Measurements from ENCODE around the gene WASHC4.

Gene WASHC4

DNA sequence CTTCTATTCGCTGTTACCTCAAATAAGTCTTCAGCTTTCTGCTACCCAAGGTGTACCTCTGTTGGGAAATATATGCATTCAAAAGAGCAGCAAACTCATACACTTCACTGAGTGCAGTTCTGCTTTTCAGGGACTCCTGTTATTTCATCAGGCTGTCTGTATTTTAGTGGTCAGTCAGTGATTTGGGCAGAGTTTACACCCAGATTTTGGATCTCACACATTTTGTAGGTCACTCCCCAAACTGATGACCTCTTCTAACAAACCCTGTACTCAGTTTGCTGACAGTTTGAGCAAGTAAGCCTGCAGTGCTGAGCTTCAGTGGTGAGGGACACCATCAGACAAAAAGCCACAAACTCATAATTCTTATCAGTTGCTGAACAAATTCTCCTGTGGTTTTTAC, 8.2 kb upstream of the WASHC4 start:
- Histone ChIP-seq H3K27ac (ENCODE audit: low read length) (no peak overlapping the region), H3K4me3 (ENCODE audit: low read depth in 1 of 2, low read length in 2 of 2) (no peak overlapping the region), H3K4me1 (ENCODE audit: control insufficient read depth in 1 of 2, insufficient read depth in 2 of 2, low read length in 2 of 2) (no peaks in the 10 kb centered on the region), H3K36me3 (ENCODE audit: control insufficient read depth in 1 of 2, insufficient read depth in 2 of 2, low read length in 2 of 2) (no peaks in the 10 kb centered on the region), H3K27me3 (ENCODE audit: low read depth, low read length) (no peaks in the 10 kb centered on the region), H3K9me3 (ENCODE audit: control insufficient read depth in 1 of 2, low read length in 2 of 2) (peaks cover 0 to 7% of the 10 kb centered on the region in 2 donors)

DNA sequence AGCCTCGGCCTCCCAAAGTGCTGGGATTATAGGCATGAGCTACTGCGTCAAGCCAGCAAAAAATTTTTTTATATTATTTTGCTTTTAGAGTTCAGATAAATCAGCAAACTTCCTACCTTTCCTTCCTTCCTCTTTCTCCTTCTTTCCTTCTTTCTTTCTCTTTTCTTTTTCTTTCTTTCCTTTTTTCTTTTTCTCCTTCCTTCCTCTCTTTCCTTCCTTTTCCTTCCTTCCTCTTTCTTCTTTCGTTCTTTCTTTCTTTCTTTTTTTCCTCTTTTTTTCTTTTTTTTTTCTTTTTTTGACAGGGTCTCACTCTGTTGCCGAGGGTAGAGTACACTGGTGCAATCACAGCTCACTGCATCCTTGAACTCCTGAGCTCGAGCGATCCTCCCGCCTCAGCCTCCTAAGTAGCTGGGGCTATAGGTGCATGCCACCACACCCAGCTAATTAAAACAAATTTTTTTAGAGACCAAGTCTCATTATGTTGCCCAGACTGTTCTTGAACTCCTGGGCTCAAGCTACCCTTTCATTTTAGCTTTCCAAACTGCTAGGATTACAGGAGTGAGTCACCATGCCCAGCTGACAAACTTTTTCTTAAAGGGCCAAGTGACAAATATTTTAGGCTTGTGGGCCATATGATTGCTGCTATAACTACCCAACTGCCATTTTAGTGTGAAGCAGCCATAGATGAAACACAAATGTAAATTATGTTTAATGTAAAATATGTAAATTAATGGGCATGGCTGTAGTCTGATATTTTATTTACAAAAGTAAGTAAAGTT, 7.1 kb upstream of the WASHC4 start:
- Histone ChIP-seq H3K36me3 (ENCODE audit: control insufficient read depth in 1 of 2, insufficient read depth in 2 of 2, low read length in 2 of 2) (no peaks in the 10 kb centered on the region), H3K4me1 (ENCODE audit: control insufficient read depth in 1 of 2, insufficient read depth in 2 of 2, low read length in 2 of 2) (no peaks in the 10 kb centered on the region), H3K27ac (ENCODE audit: low read length) (no peak overlapping the region), H3K4me3 (ENCODE audit: low read depth in 1 of 2, low read length in 2 of 2) (no peak overlapping the region), H3K9me3 (ENCODE audit: control insufficient read depth in 1 of 2, low read length in 2 of 2) (peaks cover 0 to 3% of the 10 kb centered on the region in 2 donors), H3K27me3 (ENCODE audit: low read depth, low read length) (no peaks in the 10 kb centered on the region)

DNA sequence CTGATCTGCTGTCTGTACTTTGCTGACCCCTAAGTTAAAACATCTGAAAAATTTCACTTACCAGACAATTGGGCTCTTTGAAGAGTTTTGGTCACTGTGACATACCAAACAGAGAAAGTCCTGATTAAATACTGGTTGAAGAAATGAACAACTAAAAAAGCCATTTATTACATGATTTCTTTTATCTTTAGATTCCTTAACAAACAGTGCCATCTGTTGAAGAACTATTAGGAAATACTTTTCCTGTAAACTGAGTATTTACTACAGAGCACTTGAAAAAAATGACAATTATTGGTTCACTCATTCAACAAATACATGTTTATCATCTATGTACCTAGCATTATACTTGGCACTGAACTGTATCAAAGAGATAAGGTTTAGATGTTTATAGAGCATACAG, 6.5 kb upstream of the WASHC4 start:
- Histone ChIP-seq H3K27ac (ENCODE audit: low read length) (no peak overlapping the region), H3K36me3 (ENCODE audit: control insufficient read depth in 1 of 2, insufficient read depth in 2 of 2, low read length in 2 of 2) (no peaks in the 10 kb centered on the region), H3K4me1 (ENCODE audit: control insufficient read depth in 1 of 2, insufficient read depth in 2 of 2, low read length in 2 of 2) (no peaks in the 10 kb centered on the region), H3K4me3 (ENCODE audit: low read depth in 1 of 2, low read length in 2 of 2) (no peak overlapping the region), H3K9me3 (ENCODE audit: control insufficient read depth in 1 of 2, low read length in 2 of 2) (peaks cover 0 to 2% of the 10 kb centered on the region in 2 donors), H3K27me3 (ENCODE audit: low read depth, low read length) (no peaks in the 10 kb centered on the region)

DNA sequence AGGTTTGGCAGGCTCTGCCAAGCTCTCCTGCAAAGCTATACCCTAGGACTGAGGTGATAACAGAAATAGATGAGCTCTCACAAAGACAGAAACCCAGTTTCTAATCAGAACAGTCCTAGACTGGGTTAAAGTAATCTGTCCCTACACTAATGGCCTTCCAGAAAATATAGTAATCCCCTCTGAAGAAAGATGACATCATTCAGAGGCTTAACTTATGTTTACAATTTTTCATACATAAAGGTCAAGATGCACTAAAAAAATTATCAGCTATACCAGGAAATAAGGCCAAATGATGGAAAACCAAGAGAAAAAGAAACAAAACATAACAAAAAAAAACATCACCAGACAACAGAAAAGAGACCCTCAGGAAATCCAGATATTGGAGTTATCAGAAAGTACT, 4.9 kb upstream of the WASHC4 start:
- Histone ChIP-seq H3K27ac (ENCODE audit: low read length) (no peak overlapping the region), H3K4me1 (ENCODE audit: control insufficient read depth in 1 of 2, insufficient read depth in 2 of 2, low read length in 2 of 2) (no peaks in the 10 kb centered on the region), H3K4me3 (ENCODE audit: low read depth in 1 of 2, low read length in 2 of 2) (no peak overlapping the region), H3K9me3 (ENCODE audit: control insufficient read depth in 1 of 2, low read length in 2 of 2) (no peaks in the 10 kb centered on the region), H3K27me3 (ENCODE audit: low read depth, low read length) (no peaks in the 10 kb centered on the region), H3K36me3 (ENCODE audit: control insufficient read depth in 1 of 2, insufficient read depth in 2 of 2, low read length in 2 of 2) (peaks cover 0 to under 1% of the 10 kb centered on the region in 2 donors)

DNA sequence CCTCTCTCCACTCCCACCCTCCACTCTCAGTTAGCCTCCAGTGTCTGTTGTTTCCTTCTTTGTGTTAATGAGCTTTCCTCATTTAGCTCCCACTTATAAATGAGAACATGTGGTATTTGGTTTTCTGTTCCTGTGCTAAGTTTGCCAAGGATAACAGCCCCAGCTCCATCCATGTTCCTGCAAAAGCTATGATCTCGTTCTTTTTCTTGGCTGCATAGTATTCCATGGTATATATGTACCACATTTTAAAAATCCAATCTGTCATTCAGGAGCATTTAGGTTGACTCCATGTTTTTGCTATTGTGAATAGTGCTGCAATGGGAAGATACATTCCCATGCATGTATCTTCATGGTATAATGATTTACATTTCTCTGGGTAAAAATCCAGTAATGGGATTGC, 2.8 kb upstream of the WASHC4 start:
- no peaks in the 10 kb centered on the region for H3K9me3 ChIP-seq (ENCODE audit: control insufficient read depth in 1 of 2, low read length in 2 of 2)
- no peak overlapping the region for H3K4me3 ChIP-seq (ENCODE audit: low read depth in 1 of 2, low read length in 2 of 2)
- H3K27me3 ChIP-seq (ENCODE audit: low read depth, low read length): no peaks in the 10 kb centered on the region
- H3K27ac ChIP-seq (ENCODE audit: low read length): no peak overlapping the region
- peaks cover 0 to 7% of the 10 kb centered on the region in 2 donors for H3K36me3 ChIP-seq (ENCODE audit: control insufficient read depth in 1 of 2, insufficient read depth in 2 of 2, low read length in 2 of 2)
- peaks cover under 1 to 10% of the 10 kb centered on the region in 2 donors for H3K4me1 ChIP-seq (ENCODE audit: control insufficient read depth in 1 of 2, insufficient read depth in 2 of 2, low read length in 2 of 2)

DNA sequence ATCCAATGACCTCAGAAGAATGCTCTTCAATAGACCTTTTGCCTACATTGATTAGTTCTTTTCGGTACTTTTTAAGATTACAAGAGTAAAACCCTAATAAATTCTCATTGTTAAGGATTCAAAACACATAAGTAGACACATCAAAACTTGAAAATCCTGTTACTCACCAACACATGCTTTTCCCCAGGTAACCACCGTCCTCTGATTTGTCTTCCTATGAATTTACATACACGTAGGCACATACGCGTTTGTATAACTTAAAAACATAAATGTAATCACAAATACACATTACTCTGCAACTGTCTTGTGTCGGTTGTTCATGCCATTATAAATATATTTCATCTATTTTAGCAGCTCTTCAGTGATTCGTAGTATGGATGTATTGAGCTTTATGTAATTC, 910 bp upstream of the WASHC4 start:
- H3K27ac ChIP-seq (ENCODE audit: low read length): no peak overlapping the region
- H3K4me1 ChIP-seq (ENCODE audit: control insufficient read depth in 1 of 2, insufficient read depth in 2 of 2, low read length in 2 of 2): peaks cover 5 to 18% of the 10 kb centered on the region in 2 donors
- H3K4me3 ChIP-seq (ENCODE audit: low read depth in 1 of 2, low read length in 2 of 2): peak overlapping the region; percentile 81 to 98

DNA sequence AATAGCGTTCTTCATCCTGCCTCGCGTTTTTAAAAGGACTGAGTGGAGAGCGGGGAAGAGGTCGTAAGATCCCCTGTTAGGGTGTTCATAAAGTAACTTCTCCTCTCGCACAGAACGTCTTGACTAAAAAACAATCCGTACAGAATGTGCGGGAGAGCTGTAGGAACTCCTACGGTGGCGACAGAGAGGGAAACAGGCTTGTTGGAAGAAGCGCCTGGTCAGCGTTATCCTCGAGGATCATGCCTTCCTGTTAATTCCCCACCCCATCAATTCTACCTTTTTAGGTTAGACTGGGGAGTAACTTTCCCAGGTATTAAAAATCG, 399 bp upstream of the WASHC4 start:
- Histone ChIP-seq H3K9me3 (ENCODE audit: control insufficient read depth in 1 of 2, low read length in 2 of 2) (no peaks in the 10 kb centered on the region), H3K27ac (ENCODE audit: low read length) (peak overlapping the region; percentile 91), H3K27me3 (ENCODE audit: low read depth, low read length) (no peaks in the 10 kb centered on the region), H3K4me3 (ENCODE audit: low read depth in 1 of 2, low read length in 2 of 2) (peak overlapping the region; percentile 81 to 98), H3K4me1 (ENCODE audit: control insufficient read depth in 1 of 2, insufficient read depth in 2 of 2, low read length in 2 of 2) (peaks cover 5 to 18% of the 10 kb centered on the region in 2 donors), H3K36me3 (ENCODE audit: control insufficient read depth in 1 of 2, insufficient read depth in 2 of 2, low read length in 2 of 2) (peaks cover 4 to 7% of the 10 kb centered on the region in 2 donors)

More for the DNA sequence above, 910 bp upstream of the WASHC4 start:
- peaks cover 0 to 7% of the 10 kb centered on the region in 2 donors for H3K36me3 ChIP-seq (ENCODE audit: control insufficient read depth in 1 of 2, insufficient read depth in 2 of 2, low read length in 2 of 2)
- H3K9me3 ChIP-seq (ENCODE audit: control insufficient read depth in 1 of 2, low read length in 2 of 2): no peaks in the 10 kb centered on the region
- H3K27me3 ChIP-seq (ENCODE audit: low read depth, low read length): no peaks in the 10 kb centered on the region

DNA sequence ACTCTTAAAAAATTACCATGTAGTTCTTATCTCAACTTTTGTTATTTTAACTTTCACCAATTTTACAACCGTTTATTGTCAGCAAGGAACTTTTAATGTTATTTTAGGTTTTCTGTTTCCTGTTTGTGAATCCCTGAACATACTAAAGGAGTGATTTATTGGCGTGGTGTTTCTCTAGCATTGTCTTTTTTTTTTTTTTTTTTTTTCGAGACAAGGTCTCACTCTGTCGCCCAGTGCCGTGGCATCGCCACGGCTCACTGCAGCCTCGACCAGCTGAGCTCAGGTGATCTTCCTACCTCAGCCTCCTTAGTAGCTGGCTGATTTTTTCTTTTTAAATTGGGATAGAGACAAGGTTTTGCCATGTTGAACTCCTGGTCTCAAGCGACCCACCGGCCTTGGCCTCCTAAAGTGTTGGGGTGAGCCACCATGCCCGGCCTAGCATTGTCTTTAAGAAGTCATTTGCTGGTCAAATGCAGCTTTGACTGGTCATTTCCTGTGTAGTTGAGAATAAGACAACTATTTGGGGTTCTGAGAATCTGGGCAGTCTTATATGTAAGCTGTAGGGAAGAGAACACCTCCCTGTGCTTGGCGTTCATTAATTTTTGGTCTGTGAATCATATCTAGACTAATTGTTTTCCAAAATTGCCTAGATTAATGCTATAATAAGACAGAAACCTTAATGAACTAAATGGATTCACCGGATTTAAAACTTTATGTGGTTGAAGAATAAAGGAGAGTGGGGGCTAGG, 2.1 kb downstream of the WASHC4 start:
- peak overlapping the region; percentile 61 for H3K27ac ChIP-seq (ENCODE audit: low read length)
- peaks cover 5 to 18% of the 10 kb centered on the region in 2 donors for H3K4me1 ChIP-seq (ENCODE audit: control insufficient read depth in 1 of 2, insufficient read depth in 2 of 2, low read length in 2 of 2)
- H3K36me3 ChIP-seq (ENCODE audit: control insufficient read depth in 1 of 2, insufficient read depth in 2 of 2, low read length in 2 of 2): peaks cover 7 to 12% of the 10 kb centered on the region in 2 donors
- no peaks in the 10 kb centered on the region for H3K9me3 ChIP-seq (ENCODE audit: control insufficient read depth in 1 of 2, low read length in 2 of 2)
- H3K4me3 ChIP-seq (ENCODE audit: low read depth in 1 of 2, low read length in 2 of 2): peak overlapping the region; percentile 81 to 98
- H3K27me3 ChIP-seq (ENCODE audit: low read depth, low read length): no peaks in the 10 kb centered on the region

DNA sequence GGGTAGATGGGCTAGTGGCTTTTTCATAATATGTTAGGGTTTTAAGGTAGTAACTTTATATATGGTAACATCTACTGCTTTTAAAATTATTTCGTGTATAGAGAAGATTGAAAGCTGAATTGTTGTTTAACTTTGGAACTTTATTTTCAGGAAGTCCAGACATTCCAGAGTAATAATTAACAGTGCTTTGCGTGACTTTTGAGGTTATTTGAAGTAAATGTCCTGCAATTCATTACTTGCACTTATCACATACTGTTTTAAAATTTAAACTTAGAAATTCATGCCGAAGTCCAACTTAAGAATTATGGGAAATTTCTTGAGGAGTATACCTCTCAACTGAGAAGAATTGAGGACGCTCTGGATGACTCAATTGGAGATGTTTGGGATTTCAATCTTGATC, 3.3 kb downstream of the WASHC4 start:
- Histone ChIP-seq H3K4me3 (ENCODE audit: low read depth in 1 of 2, low read length in 2 of 2) (no peak overlapping the region), H3K27ac (ENCODE audit: low read length) (peak overlapping the region; percentile 61), H3K36me3 (ENCODE audit: control insufficient read depth in 1 of 2, insufficient read depth in 2 of 2, low read length in 2 of 2) (peaks cover 13 to 17% of the 10 kb centered on the region in 2 donors), H3K4me1 (ENCODE audit: control insufficient read depth in 1 of 2, insufficient read depth in 2 of 2, low read length in 2 of 2) (peaks cover 5 to 18% of the 10 kb centered on the region in 2 donors), H3K9me3 (ENCODE audit: control insufficient read depth in 1 of 2, low read length in 2 of 2) (no peaks in the 10 kb centered on the region), H3K27me3 (ENCODE audit: low read depth, low read length) (no peaks in the 10 kb centered on the region)

DNA sequence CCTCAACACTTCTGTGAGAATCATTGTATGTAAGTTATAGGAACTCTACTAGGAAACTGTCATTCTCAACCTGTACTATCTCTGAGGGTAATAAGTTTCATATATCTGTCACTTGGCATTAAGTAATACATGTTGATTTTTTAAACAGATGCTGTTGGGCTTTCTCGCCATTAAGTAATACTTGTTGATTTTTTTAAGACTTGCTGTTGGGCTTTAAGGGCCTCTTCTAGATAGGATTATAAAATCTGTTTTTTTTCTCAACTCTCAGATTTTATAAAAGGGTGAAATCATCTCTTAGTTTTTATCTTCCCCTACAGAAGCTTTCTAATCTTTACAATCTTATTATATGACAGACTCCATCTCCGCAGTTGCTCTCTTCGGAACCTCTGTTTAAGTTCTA, 5.6 kb downstream of the WASHC4 start:
- H3K9me3 ChIP-seq (ENCODE audit: control insufficient read depth in 1 of 2, low read length in 2 of 2): no peaks in the 10 kb centered on the region
- no peak overlapping the region for H3K4me3 ChIP-seq (ENCODE audit: low read depth in 1 of 2, low read length in 2 of 2)
- H3K27me3 ChIP-seq (ENCODE audit: low read depth, low read length): no peaks in the 10 kb centered on the region
- peaks cover 5 to 18% of the 10 kb centered on the region in 2 donors for H3K4me1 ChIP-seq (ENCODE audit: control insufficient read depth in 1 of 2, insufficient read depth in 2 of 2, low read length in 2 of 2)
- H3K27ac ChIP-seq (ENCODE audit: low read length): no peak overlapping the region
- peaks cover 26 to 35% of the 10 kb centered on the region in 2 donors for H3K36me3 ChIP-seq (ENCODE audit: control insufficient read depth in 1 of 2, insufficient read depth in 2 of 2, low read length in 2 of 2)

DNA sequence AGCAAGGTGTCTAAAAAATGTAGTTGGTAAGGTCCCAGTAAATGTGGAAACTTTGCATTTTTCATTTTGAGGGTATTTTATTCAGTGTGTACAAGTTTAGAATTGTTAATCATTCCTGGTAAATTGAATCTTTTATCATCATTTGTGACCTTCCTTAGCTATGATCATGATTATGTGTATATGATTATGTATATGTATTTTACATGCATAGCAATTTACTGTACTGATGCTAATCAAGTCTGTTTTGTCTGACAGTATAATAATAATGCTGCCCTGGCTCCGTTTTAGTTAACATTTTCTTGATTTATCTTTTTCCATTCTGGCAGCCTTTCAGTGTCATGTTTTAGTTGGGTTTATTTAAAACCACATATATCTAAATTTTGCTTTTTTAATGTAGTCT, 9.4 kb downstream of the WASHC4 start:
- Histone ChIP-seq H3K27me3 (ENCODE audit: low read depth, low read length) (no peaks in the 10 kb centered on the region), H3K4me1 (ENCODE audit: control insufficient read depth in 1 of 2, insufficient read depth in 2 of 2, low read length in 2 of 2) (no peaks in the 10 kb centered on the region), H3K36me3 (ENCODE audit: control insufficient read depth in 1 of 2, insufficient read depth in 2 of 2, low read length in 2 of 2) (peaks cover 49 to 59% of the 10 kb centered on the region in 2 donors), H3K4me3 (ENCODE audit: low read depth in 1 of 2, low read length in 2 of 2) (no peak overlapping the region), H3K27ac (ENCODE audit: low read length) (no peak overlapping the region), H3K9me3 (ENCODE audit: control insufficient read depth in 1 of 2, low read length in 2 of 2) (no peaks in the 10 kb centered on the region)

Measured in muscle layer of duodenum (tissue), 2 donors.